Measurements from ENCODE around the gene NEDD9.
A peak's percentile ranks its signal among the peaks of the same experiment; 100 is the strongest.

NEDD9 gene

DNA sequence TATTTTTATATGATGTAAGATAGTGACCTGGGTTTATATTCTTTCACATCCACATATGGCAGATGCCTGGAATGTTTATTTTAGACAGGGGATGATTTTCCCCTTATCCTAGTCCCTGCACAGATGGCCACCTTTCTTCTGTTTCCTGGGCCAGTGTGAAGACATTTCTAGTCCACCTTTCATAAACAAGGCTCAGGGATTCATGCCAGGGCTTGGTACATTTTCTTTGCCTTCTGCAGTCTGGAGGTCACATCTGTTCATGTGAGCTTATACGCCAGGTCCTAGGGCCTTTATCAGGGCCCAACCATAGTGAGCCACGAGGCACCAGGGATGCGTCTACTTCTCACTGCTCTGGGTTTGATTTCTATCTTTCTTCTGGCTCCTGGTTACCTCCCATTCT, 82.9 kb downstream of the NEDD9 start:
- no peaks in the 10 kb centered on the region for H3K4me1 ChIP-seq (ENCODE audit: insufficient read depth, low read length, severe bottlenecking)
- no peak overlapping the region for H3K27ac ChIP-seq (ENCODE audit: low read depth, low read length, poor library complexity, severe bottlenecking)
- H4K20me1 ChIP-seq (ENCODE audit: insufficient read depth, low read length), result no peaks in the 10 kb centered on the region
- no peaks in the 10 kb centered on the region for H3K79me2 ChIP-seq (ENCODE audit: insufficient read depth, low read length)
- TF ChIP-seq, protein P1, sequence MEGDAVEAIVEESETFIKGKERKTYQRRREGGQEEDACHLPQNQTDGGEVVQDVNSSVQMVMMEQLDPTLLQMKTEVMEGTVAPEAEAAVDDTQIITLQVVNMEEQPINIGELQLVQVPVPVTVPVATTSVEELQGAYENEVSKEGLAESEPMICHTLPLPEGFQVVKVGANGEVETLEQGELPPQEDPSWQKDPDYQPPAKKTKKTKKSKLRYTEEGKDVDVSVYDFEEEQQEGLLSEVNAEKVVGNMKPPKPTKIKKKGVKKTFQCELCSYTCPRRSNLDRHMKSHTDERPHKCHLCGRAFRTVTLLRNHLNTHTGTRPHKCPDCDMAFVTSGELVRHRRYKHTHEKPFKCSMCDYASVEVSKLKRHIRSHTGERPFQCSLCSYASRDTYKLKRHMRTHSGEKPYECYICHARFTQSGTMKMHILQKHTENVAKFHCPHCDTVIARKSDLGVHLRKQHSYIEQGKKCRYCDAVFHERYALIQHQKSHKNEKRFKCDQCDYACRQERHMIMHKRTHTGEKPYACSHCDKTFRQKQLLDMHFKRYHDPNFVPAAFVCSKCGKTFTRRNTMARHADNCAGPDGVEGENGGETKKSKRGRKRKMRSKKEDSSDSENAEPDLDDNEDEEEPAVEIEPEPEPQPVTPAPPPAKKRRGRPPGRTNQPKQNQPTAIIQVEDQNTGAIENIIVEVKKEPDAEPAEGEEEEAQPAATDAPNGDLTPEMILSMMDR (IDR thresholded peaks at IDR 0.05; ENCODE audit: low read length), result no peak
- TF ChIP-seq EZH2 (IDR thresholded peaks at IDR 0.05; ENCODE audit: borderline replicate concordance, low read length), result no peak
- H3K4me2 ChIP-seq (ENCODE audit: low read length), result no peak overlapping the region
- H2AFZ ChIP-seq (ENCODE audit: low read length), result no peak overlapping the region
- H3K36me3 ChIP-seq (ENCODE audit: insufficient read depth, low read length), result no peaks in the 10 kb centered on the region
- no peak overlapping the region for H3K4me3 ChIP-seq (ENCODE audit: low read depth, low read length, poor library complexity, severe bottlenecking)
- H3K27me3 ChIP-seq (ENCODE audit: insufficient read depth, low read length), result no peaks in the 10 kb centered on the region
- H3K9ac ChIP-seq (ENCODE audit: low read length), result no peak overlapping the region
- no peaks in the 10 kb centered on the region for H3K9me2 ChIP-seq (ENCODE audit: low read depth, low read length)
- no peaks in the 10 kb centered on the region for H3F3A ChIP-seq (ENCODE audit: insufficient read depth, low read length)
- H3K9me3 ChIP-seq (ENCODE audit: low read length), result no peaks in the 10 kb centered on the region

DNA sequence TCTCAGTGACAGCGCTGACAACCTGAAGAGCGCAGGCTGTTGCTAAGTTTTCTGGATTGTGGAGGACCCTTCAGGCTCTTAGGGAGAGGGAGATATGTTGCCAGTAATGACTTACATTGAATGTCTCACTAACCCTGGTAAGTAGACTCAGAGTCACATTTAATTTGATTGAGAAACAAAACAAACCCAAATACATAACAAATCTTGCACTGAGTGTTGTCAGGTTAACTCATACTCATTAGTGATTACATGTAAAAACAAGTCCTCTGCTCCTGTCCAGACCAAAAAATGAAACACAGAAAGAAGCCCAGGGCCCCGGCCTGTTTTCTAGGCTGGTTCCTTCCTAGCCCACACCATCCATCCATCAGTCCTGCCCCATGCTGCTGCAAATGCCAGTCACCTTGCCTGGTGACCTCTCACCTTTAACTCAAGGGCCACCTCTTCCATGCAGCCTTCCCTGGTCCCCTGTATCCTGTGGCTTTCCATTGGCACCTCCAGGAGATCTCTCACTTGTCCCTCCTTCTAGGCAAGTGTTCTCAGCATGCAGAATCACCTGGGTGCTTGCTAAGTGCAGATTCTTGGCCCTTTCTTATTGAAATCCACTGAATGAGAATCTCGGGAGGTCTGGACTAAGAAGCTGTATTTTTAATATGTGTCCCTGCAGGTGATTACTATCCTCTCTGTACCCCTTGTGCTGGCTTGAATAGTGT, 86.2 kb downstream of the NEDD9 start:
- Histone ChIP-seq H3K27me3 (ENCODE audit: insufficient read depth, low read length) (no peaks in the 10 kb centered on the region), H3K4me3 (ENCODE audit: low read depth, low read length, poor library complexity, severe bottlenecking) (no peak overlapping the region), H3K9ac (ENCODE audit: low read length) (no peak overlapping the region), H4K20me1 (ENCODE audit: insufficient read depth, low read length) (no peaks in the 10 kb centered on the region), H3K9me2 (ENCODE audit: low read depth, low read length) (no peaks in the 10 kb centered on the region), H3K36me3 (ENCODE audit: insufficient read depth, low read length) (no peaks in the 10 kb centered on the region), H3K79me2 (ENCODE audit: insufficient read depth, low read length) (no peaks in the 10 kb centered on the region), H3K4me2 (ENCODE audit: low read length) (no peak overlapping the region), H3K27ac (ENCODE audit: low read depth, low read length, poor library complexity, severe bottlenecking) (no peak overlapping the region), H3K9me3 (ENCODE audit: low read length) (no peaks in the 10 kb centered on the region), H3K4me1 (ENCODE audit: insufficient read depth, low read length, severe bottlenecking) (no peaks in the 10 kb centered on the region), H3F3A (ENCODE audit: insufficient read depth, low read length) (no peaks in the 10 kb centered on the region), H2AFZ (ENCODE audit: low read length) (no peak overlapping the region)
- no peak for TF ChIP-seq EZH2 (IDR thresholded peaks at IDR 0.05; ENCODE audit: borderline replicate concordance, low read length)
- TF ChIP-seq, protein P1 (IDR thresholded peaks at IDR 0.05; ENCODE audit: low read length), result no peak

GRCh38 chr6:11144393-11144851, 88.0 kb downstream of the NEDD9 start:
- H2AFZ ChIP-seq (ENCODE audit: low read length), result no peak overlapping the region

More at GRCh38 chr6:11144393-11144851, 88.0 kb downstream of the NEDD9 start:
- H3K79me2 ChIP-seq (ENCODE audit: insufficient read depth, low read length), result no peaks in the 10 kb centered on the region
- H3K4me3 ChIP-seq (ENCODE audit: low read depth, low read length, poor library complexity, severe bottlenecking), result no peak overlapping the region
- no peaks in the 10 kb centered on the region for H3K9me2 ChIP-seq (ENCODE audit: low read depth, low read length)
- no peaks in the 10 kb centered on the region for H3F3A ChIP-seq (ENCODE audit: insufficient read depth, low read length)
- H3K27ac ChIP-seq (ENCODE audit: low read depth, low read length, poor library complexity, severe bottlenecking), result no peak overlapping the region
- H3K36me3 ChIP-seq (ENCODE audit: insufficient read depth, low read length), result no peaks in the 10 kb centered on the region
- H3K4me2 ChIP-seq (ENCODE audit: low read length), result no peak overlapping the region
- H3K9me3 ChIP-seq (ENCODE audit: low read length), result no peaks in the 10 kb centered on the region
- no peaks in the 10 kb centered on the region for H3K4me1 ChIP-seq (ENCODE audit: insufficient read depth, low read length, severe bottlenecking)
- no peaks in the 10 kb centered on the region for H4K20me1 ChIP-seq (ENCODE audit: insufficient read depth, low read length)
- no peak for TF ChIP-seq EZH2 (IDR thresholded peaks at IDR 0.05; ENCODE audit: borderline replicate concordance, low read length)
- TF ChIP-seq, protein P1 (IDR thresholded peaks at IDR 0.05; ENCODE audit: low read length), result peak; percentile 98
- no peak overlapping the region for H3K9ac ChIP-seq (ENCODE audit: low read length)
- H3K27me3 ChIP-seq (ENCODE audit: insufficient read depth, low read length), result no peaks in the 10 kb centered on the region

Data from OCI-LY1 (cell line).